ENCODE data around the gene TMCC3. TPM values are rescaled to one million over a fixed set of nuclear protein-coding genes. Genes with fewer than 3 reads are reported as not detected.

The TMCC3 gene
- total and polyA plus RNA-seq, 3 experiments from 2014 or later: 0.18 to 0.41 (median 0.18) TPM

DNA sequence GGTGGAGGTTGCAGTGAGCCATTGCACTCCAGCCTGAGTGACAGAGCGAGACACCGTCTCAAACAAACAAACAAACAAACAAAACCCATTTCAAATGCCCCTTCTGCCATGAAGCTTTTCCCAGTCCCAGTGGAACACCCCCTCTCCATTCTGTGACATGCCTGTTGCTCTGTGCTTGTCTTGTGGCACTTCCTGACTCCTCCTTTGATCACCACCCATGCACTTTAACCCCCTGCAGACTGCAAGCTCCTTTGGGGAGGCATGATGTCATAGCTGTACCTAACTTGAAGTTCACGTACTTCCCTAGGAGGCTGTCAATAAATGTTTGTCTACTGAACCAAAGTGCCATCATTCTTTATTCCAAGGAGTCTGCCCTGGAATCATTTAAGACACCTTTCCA, 64.7 kb downstream of the TMCC3 start:
- H3K27me3 ChIP-seq (ENCODE audit: insufficient read depth, low read length, poor library complexity, severe bottlenecking): no peaks in the 10 kb centered on the region
- no peak for DNase-seq
- no peaks in the 10 kb centered on the region for H3K36me3 ChIP-seq (ENCODE audit: insufficient read depth, low read length)
- H3K4me3 ChIP-seq (ENCODE audit: low read length): no peak overlapping the region
- peaks cover 0 to 6% (median 0%) of the 10 kb centered on the region in 3 donors for H3K4me1 Mint-ChIP-seq
- peak overlapping the region in 2 of 8 donors; percentile 55 to 68 for H3K27ac Mint-ChIP-seq
- no peak overlapping the region for H3K4me3 Mint-ChIP-seq
- CTCF ChIA-PET: no interaction called here
- H3K4me1 ChIP-seq (ENCODE audit: insufficient read depth, low read length): no peaks in the 10 kb centered on the region
- peaks cover 3% of the 10 kb centered on the region in 2 donors for H3K27me3 Mint-ChIP-seq
- no peaks in the 10 kb centered on the region for H3K9me3 Mint-ChIP-seq
- POLR2A ChIA-PET: no interaction called here
- H3K36me3 Mint-ChIP-seq: peaks cover 0 to 5% (median 0%) of the 10 kb centered on the region in 3 donors
- no peak overlapping the region for H3K27ac ChIP-seq (ENCODE audit: low read depth, low read length)
- H3K9me3 ChIP-seq (ENCODE audit: low read length): no peaks in the 10 kb centered on the region

DNA sequence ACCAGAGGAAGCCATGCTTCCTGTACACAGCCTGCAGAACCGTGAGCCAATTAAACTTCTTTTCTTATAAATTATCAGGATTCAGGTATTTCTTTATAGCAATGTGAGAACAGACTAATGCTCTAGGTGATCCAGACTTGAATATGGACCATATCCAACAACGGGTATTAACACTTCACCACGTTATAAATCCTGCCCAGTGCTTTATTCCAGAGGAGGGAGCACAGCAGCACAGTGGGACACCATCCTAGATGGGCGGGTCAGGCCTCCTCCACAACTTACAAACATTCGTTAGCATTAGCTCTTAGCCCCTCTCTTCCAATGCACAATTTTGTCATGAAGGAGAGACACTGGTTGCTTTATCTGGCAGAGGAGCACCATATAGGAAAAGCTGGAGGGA, 66.0 kb downstream of the TMCC3 start:
- H3K27me3 ChIP-seq (ENCODE audit: insufficient read depth, low read length, poor library complexity, severe bottlenecking): no peaks in the 10 kb centered on the region
- H3K4me3 ChIP-seq (ENCODE audit: low read length): no peak overlapping the region
- peak overlapping the region in 1 of 8 donors; percentile 68 for H3K27ac Mint-ChIP-seq
- no peaks in the 10 kb centered on the region for H3K9me3 Mint-ChIP-seq
- H3K27me3 Mint-ChIP-seq: peaks cover 2 to 3% of the 10 kb centered on the region in 2 donors
- DNase-seq: no peak
- H3K4me1 Mint-ChIP-seq: peaks cover 0 to 6% (median 0%) of the 10 kb centered on the region in 3 donors
- ChIA-PET CTCF (no interaction called here), POLR2A (no interaction called here)
- no peak overlapping the region for H3K27ac ChIP-seq (ENCODE audit: low read depth, low read length)
- peaks cover 0 to 5% (median 0%) of the 10 kb centered on the region in 3 donors for H3K36me3 Mint-ChIP-seq
- H3K4me1 ChIP-seq (ENCODE audit: insufficient read depth, low read length): no peaks in the 10 kb centered on the region
- H3K9me3 ChIP-seq (ENCODE audit: low read length): no peaks in the 10 kb centered on the region
- no peaks in the 10 kb centered on the region for H3K36me3 ChIP-seq (ENCODE audit: insufficient read depth, low read length)
- H3K4me3 Mint-ChIP-seq: no peak overlapping the region

DNA sequence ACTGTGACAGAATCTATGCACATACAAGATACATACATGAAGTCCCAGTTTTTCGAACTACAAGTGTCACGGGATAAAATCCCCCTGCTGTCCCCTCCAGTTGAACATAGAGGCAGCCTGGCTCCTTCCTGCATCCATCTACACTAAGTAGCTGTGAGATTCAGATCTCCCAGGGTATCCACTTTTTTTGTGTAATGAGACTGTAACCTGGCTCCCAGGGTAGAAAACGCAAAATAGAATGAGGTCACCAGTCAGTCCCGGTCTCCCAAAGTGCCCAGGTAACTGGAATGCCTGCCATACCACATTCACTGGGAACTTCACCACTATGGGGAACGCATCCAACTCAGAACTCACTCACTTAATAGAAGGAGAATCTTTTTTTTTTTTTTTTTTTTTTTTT, 67.8 kb downstream of the TMCC3 start:
- POLR2A ChIA-PET: no interaction called here
- H3K9me3 Mint-ChIP-seq: no peaks in the 10 kb centered on the region
- CTCF ChIA-PET: no interaction called here
- Histone ChIP-seq H3K27ac (ENCODE audit: low read depth, low read length) (no peak overlapping the region), H3K4me1 (ENCODE audit: insufficient read depth, low read length) (no peaks in the 10 kb centered on the region), H3K36me3 (ENCODE audit: insufficient read depth, low read length) (no peaks in the 10 kb centered on the region), H3K9me3 (ENCODE audit: low read length) (no peaks in the 10 kb centered on the region), H3K4me3 (ENCODE audit: low read length) (no peak overlapping the region), H3K27me3 (ENCODE audit: insufficient read depth, low read length, poor library complexity, severe bottlenecking) (no peaks in the 10 kb centered on the region)
- no peak overlapping the region for H3K27ac Mint-ChIP-seq
- peaks cover 3 to 6% of the 10 kb centered on the region in 2 donors for H3K27me3 Mint-ChIP-seq
- H3K4me3 Mint-ChIP-seq: no peak overlapping the region
- no peak for DNase-seq
- peaks cover 0 to 5% (median 0%) of the 10 kb centered on the region in 3 donors for H3K36me3 Mint-ChIP-seq
- peaks cover 0 to 6% (median 0%) of the 10 kb centered on the region in 3 donors for H3K4me1 Mint-ChIP-seq

DNA sequence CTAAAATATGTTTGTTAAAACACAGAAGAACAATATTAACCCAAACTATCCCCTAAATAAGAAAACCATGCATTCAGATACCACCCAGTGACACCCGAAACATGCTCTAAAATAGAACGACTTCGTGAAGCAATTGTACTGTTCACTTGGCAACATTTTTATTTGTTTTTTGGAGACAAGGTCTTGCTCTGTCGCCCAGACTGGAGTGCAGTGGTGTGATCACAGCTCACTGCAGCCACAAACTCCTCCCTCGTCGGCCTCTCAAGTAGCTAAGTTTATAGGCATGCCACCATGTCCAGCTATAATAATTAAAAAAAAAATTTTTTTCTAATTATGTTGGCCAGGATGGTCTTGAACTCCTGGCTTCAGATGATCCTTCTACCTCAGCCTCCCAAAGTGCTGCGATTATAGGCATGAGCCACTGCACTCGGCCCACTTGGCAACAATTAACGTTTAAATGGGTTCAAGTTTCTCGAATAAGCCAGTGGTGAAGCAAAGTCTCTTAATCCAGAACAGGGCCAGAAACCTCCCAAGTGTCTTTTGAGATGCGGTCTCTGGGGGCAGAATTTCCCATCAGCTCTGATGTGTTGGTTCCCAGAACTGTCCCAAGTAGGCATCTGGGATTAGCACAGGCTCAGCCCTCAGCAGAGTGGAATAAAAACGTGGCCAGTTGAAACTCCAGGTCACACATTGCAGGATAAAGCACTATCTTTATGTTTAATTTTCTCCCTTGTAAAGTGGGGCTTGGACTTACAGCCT, 74.5 kb downstream of the TMCC3 start:
- no peaks in the 10 kb centered on the region for H3K4me1 Mint-ChIP-seq

DNA sequence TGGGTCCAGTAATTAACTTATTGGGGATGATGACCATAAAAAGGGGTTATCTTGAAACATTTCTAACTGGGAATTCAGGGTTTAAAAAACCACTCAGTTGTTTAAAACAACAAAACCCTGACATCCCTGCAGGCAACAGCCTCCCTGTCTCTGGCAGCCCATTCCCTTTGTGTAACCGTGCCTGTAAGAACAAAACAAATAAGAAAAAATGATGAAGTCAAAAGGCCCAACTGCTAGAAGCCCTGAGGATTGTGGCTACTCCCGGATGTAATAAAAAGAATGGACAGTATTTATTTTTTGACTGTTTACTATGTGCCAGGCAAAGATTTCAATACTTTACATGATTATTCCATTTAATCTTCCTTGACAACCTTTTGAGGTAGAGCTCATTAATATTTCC, 75.3 kb downstream of the TMCC3 start:
- POLR2A ChIA-PET: no interaction called here

More for the DNA sequence above, 74.5 kb downstream of the TMCC3 start:
- Mint-ChIP-seq H3K9me3 (no peaks in the 10 kb centered on the region), H3K4me3 (no peak overlapping the region), H3K27me3 (peaks cover 5 to 6% of the 10 kb centered on the region in 2 donors), H3K27ac (no peak overlapping the region), H3K36me3 (peaks cover 0 to 6% (median 1%) of the 10 kb centered on the region in 3 donors)
- Histone ChIP-seq H3K27ac (ENCODE audit: low read depth, low read length) (no peak overlapping the region), H3K4me3 (ENCODE audit: low read length) (no peak overlapping the region), H3K36me3 (ENCODE audit: insufficient read depth, low read length) (no peaks in the 10 kb centered on the region), H3K9me3 (ENCODE audit: low read length) (no peaks in the 10 kb centered on the region), H3K4me1 (ENCODE audit: insufficient read depth, low read length) (no peaks in the 10 kb centered on the region), H3K27me3 (ENCODE audit: insufficient read depth, low read length, poor library complexity, severe bottlenecking) (no peaks in the 10 kb centered on the region)
- ChIA-PET POLR2A (no interaction called here), CTCF (no interaction called here)
- no peak for DNase-seq

DNA sequence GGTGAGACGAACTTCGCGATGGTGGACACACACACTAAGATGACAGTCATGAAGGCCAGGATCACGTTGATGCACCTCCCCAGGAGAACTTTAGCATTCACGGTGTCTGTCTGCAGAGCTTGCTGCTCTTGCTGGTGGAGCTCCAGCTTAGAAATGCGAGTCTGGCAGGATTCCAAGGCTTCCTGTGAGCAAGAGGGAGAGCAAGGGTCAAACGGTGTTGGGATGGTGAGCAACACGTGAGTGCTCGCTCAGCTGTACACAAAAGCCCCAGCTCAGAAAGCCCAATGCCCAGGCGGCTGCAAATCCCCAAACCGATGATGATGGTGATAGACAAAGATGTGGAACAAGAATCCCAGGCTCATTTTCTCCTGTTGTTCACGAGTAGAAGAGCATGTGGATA, 78.8 kb downstream of the TMCC3 start:
- no peak overlapping the region for H3K4me3 Mint-ChIP-seq
- no peak overlapping the region for H3K27ac ChIP-seq (ENCODE audit: low read depth, low read length)
- no peak overlapping the region for H3K27ac Mint-ChIP-seq
- H3K9me3 ChIP-seq (ENCODE audit: low read length): no peaks in the 10 kb centered on the region
- no peaks in the 10 kb centered on the region for H3K4me1 Mint-ChIP-seq
- no peaks in the 10 kb centered on the region for H3K27me3 ChIP-seq (ENCODE audit: insufficient read depth, low read length, poor library complexity, severe bottlenecking)
- POLR2A ChIA-PET: no interaction called here
- no peak for DNase-seq
- H3K4me3 ChIP-seq (ENCODE audit: low read length): no peak overlapping the region
- CTCF ChIA-PET: no interaction called here
- peaks cover 1 to 12% of the 10 kb centered on the region in 2 donors for H3K27me3 Mint-ChIP-seq
- H3K4me1 ChIP-seq (ENCODE audit: insufficient read depth, low read length): no peaks in the 10 kb centered on the region
- no peaks in the 10 kb centered on the region for H3K9me3 Mint-ChIP-seq
- H3K36me3 ChIP-seq (ENCODE audit: insufficient read depth, low read length): no peaks in the 10 kb centered on the region
- peaks cover 0 to 6% (median 1%) of the 10 kb centered on the region in 3 donors for H3K36me3 Mint-ChIP-seq

More for the DNA sequence above, 75.3 kb downstream of the TMCC3 start:
- no peaks in the 10 kb centered on the region for H3K9me3 Mint-ChIP-seq
- Histone ChIP-seq H3K27me3 (ENCODE audit: insufficient read depth, low read length, poor library complexity, severe bottlenecking) (no peaks in the 10 kb centered on the region), H3K4me1 (ENCODE audit: insufficient read depth, low read length) (no peaks in the 10 kb centered on the region), H3K9me3 (ENCODE audit: low read length) (no peaks in the 10 kb centered on the region), H3K36me3 (ENCODE audit: insufficient read depth, low read length) (no peaks in the 10 kb centered on the region), H3K4me3 (ENCODE audit: low read length) (no peak overlapping the region), H3K27ac (ENCODE audit: low read depth, low read length) (no peak overlapping the region)
- H3K27me3 Mint-ChIP-seq: peaks cover 5 to 6% of the 10 kb centered on the region in 2 donors
- CTCF ChIA-PET: no interaction called here
- DNase-seq: no peak
- H3K27ac Mint-ChIP-seq: no peak overlapping the region
- no peaks in the 10 kb centered on the region for H3K4me1 Mint-ChIP-seq
- peaks cover 0 to 6% (median 1%) of the 10 kb centered on the region in 3 donors for H3K36me3 Mint-ChIP-seq
- H3K4me3 Mint-ChIP-seq: no peak overlapping the region

DNA sequence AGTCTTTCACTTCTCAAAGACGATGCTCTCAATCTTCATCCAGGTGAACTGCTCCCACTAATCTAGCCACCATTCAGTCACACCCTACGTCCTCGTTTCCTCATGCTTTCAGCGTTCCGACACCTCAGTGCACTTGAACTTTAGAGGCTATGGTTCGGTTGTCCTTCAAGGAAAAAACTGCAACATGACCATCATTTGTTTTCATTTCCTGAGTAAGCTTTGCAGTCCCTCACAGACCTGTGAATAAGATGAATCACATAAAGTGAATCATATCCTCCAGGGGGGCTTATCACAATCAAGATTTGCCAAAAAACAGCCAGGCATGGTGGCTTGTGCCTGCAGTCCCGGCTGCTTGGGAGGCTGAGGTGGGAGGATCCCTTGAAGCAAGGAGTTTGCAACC, 80.2 kb downstream of the TMCC3 start:
- Mint-ChIP-seq H3K27ac (no peak overlapping the region), H3K9me3 (no peaks in the 10 kb centered on the region), H3K4me1 (no peaks in the 10 kb centered on the region), H3K4me3 (no peak overlapping the region), H3K36me3 (peaks cover 0 to 6% (median 1%) of the 10 kb centered on the region in 3 donors), H3K27me3 (peaks cover 5 to 12% of the 10 kb centered on the region in 2 donors)
- no peaks in the 10 kb centered on the region for H3K9me3 ChIP-seq (ENCODE audit: low read length)
- no peak for DNase-seq
- H3K4me3 ChIP-seq (ENCODE audit: low read length): no peak overlapping the region
- H3K36me3 ChIP-seq (ENCODE audit: insufficient read depth, low read length): no peaks in the 10 kb centered on the region
- POLR2A ChIA-PET: no interaction called here
- H3K27me3 ChIP-seq (ENCODE audit: insufficient read depth, low read length, poor library complexity, severe bottlenecking): no peaks in the 10 kb centered on the region
- CTCF ChIA-PET: no interaction called here
- no peak overlapping the region for H3K27ac ChIP-seq (ENCODE audit: low read depth, low read length)
- no peaks in the 10 kb centered on the region for H3K4me1 ChIP-seq (ENCODE audit: insufficient read depth, low read length)

DNA sequence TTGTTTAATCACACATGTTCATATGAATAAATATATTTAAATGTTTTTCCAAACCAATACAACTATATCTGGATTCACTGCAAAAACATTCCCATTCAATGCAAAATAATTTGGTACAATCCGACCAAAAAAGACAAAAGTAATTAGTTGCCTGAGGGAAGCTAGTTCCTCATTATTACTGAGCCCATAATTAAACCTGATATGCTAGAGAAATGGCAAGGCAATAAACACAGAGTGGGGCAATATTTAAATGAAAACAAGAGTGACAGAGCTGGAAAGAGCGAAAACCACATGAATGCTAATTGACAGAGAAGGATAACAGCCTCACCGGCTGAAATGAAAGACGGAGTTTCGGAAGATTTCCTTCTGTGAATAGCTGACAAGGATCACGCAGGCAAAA, 82.6 kb downstream of the TMCC3 start:
- H3K27ac Mint-ChIP-seq: no peak overlapping the region
- peaks cover 0 to 2% (median 1%) of the 10 kb centered on the region in 3 donors for H3K36me3 Mint-ChIP-seq
- Histone ChIP-seq H3K9me3 (ENCODE audit: low read length) (no peaks in the 10 kb centered on the region), H3K4me1 (ENCODE audit: insufficient read depth, low read length) (no peaks in the 10 kb centered on the region), H3K36me3 (ENCODE audit: insufficient read depth, low read length) (no peaks in the 10 kb centered on the region), H3K27ac (ENCODE audit: low read depth, low read length) (no peak overlapping the region), H3K27me3 (ENCODE audit: insufficient read depth, low read length, poor library complexity, severe bottlenecking) (no peaks in the 10 kb centered on the region), H3K4me3 (ENCODE audit: low read length) (no peak overlapping the region)
- ChIA-PET POLR2A (no interaction called here), CTCF (no interaction called here)
- no peaks in the 10 kb centered on the region for H3K4me1 Mint-ChIP-seq
- no peaks in the 10 kb centered on the region for H3K9me3 Mint-ChIP-seq
- no peak overlapping the region for H3K4me3 Mint-ChIP-seq
- peaks cover 8 to 10% of the 10 kb centered on the region in 2 donors for H3K27me3 Mint-ChIP-seq
- no peak for DNase-seq

All from CD8-positive, alpha-beta memory T cell (primary cell).